Subcutaneous abdominal adipose tissue (tissue), 5 donors: ENCODE measurements around the gene MYO5C.
"Not testable (repeated sequence)": the region's sequence is repeated elsewhere in the genome, so short reads cannot be mapped to it uniquely, and the experiment has no call there.

Experiments used
- H3K27ac ChIP-seq: one replicate; pipeline ENCODE4 v1.7.0; 2013; ENCODE audit warnings: low read depth, mild to moderate bottlenecking, inconsistent platforms, low read length, moderate library complexity
- H3K27me3 ChIP-seq, 5 donors: one replicate each; pipeline ENCODE4 v1.7.0; 2013; ENCODE audit warnings: low read length in 5 of 5, inconsistent platforms in 1 of 5; ENCODE audit not compliant: control insufficient read depth in 5 of 5, insufficient read depth in 4 of 5
- H3K36me3 ChIP-seq, 5 donors: one replicate each; pipeline ENCODE4 v1.7.0; 2013; ENCODE audit warnings: low read length in 5 of 5; ENCODE audit not compliant: control insufficient read depth in 5 of 5, insufficient read depth in 5 of 5
- H3K4me1 ChIP-seq, 5 donors: one replicate each; pipeline ENCODE4 v1.7.0; 2013; ENCODE audit warnings: low read length in 5 of 5, mild to moderate bottlenecking in 3 of 5, moderate library complexity in 1 of 5; ENCODE audit not compliant: control insufficient read depth in 5 of 5, insufficient read depth in 5 of 5
- H3K4me3 ChIP-seq, 5 donors: one replicate each; pipeline ENCODE4 v1.7.0; 2013; ENCODE audit warnings: low read length in 5 of 5, low read depth in 1 of 5
- H3K9ac ChIP-seq, 5 donors: one replicate each; pipeline ENCODE4 v1.7.0; 2013; ENCODE audit warnings: low read length in 5 of 5, mild to moderate bottlenecking in 4 of 5, moderate library complexity in 3 of 5
- H3K9me3 ChIP-seq, 5 donors: one replicate each; pipeline ENCODE4 v1.7.0; 2013; ENCODE audit warnings: low read length in 5 of 5; ENCODE audit not compliant: control insufficient read depth in 5 of 5
- donor health status: healthy.
- donor health status: healthy.
- donor health status: healthy.
- donor health status: healthy.
- donor health status: healthy.

Gene MYO5C

GRCh38 chr15:52171386-52171785 lies 124.2 kb downstream of the MYO5C start:
- H3K27ac ChIP-seq, result no peak overlapping the region

GRCh38 chr15:52170199-52170598 lies 125.4 kb downstream of the MYO5C start:
- H3K27ac ChIP-seq, H3K9ac ChIP-seq, H3K36me3 ChIP-seq, H3K4me1 ChIP-seq, H3K27me3 ChIP-seq, H3K4me3 ChIP-seq, H3K9me3 ChIP-seq: not testable (repeated sequence)

More at GRCh38 chr15:52171386-52171785, 124.2 kb downstream of the MYO5C start:
- H3K4me1 ChIP-seq, result no peaks in the 10 kb centered on the region
- H3K27me3 ChIP-seq, result no peaks in the 10 kb centered on the region
- no peaks in the 10 kb centered on the region for H3K36me3 ChIP-seq
- no peaks in the 10 kb centered on the region for H3K9me3 ChIP-seq
- H3K9ac ChIP-seq, result no peak overlapping the region
- H3K4me3 ChIP-seq, result no peak overlapping the region

GRCh38 chr15:52165494-52166131 lies 130.0 kb downstream of the MYO5C start:
- not testable (repeated sequence) for H3K9me3 ChIP-seq, H3K27me3 ChIP-seq, H3K9ac ChIP-seq, H3K4me3 ChIP-seq, H3K27ac ChIP-seq, H3K4me1 ChIP-seq
- H3K36me3 ChIP-seq, result peaks cover 0 to 11% (median 3%) of the 10 kb centered on the region in 5 donors

- H3K27ac ChIP-seq, result no peak overlapping the region
- H3K4me3 ChIP-seq, result no peak overlapping the region
- no peaks in the 10 kb centered on the region for H3K9me3 ChIP-seq
- H3K4me1 ChIP-seq, result no peaks in the 10 kb centered on the region
- no peak overlapping the region for H3K9ac ChIP-seq
- H3K27me3 ChIP-seq, result no peaks in the 10 kb centered on the region
- H3K36me3 ChIP-seq, result peaks cover 0 to 12% (median 3%) of the 10 kb centered on the region in 5 donors
Measured at GRCh38 chr15:52164631-52165265, 130.9 kb downstream of the MYO5C start.

GRCh38 chr15:52163321-52164190 lies 132.0 kb downstream of the MYO5C start:
- Histone ChIP-seq H3K27me3 (no peaks in the 10 kb centered on the region), H3K9ac (no peak overlapping the region), H3K27ac (no peak overlapping the region), H3K9me3 (no peaks in the 10 kb centered on the region), H3K4me1 (no peaks in the 10 kb centered on the region), H3K4me3 (no peak overlapping the region), H3K36me3 (peaks cover 0 to 12% (median 5%) of the 10 kb centered on the region in 5 donors)

GRCh38 chr15:52162876-52163275 lies 132.7 kb downstream of the MYO5C start:
- Histone ChIP-seq H3K9me3 (no peaks in the 10 kb centered on the region), H3K36me3 (peaks cover 0 to 12% (median 5%) of the 10 kb centered on the region in 5 donors), H3K9ac (no peak overlapping the region)

GRCh38 chr15:52162260-52162659 lies 133.3 kb downstream of the MYO5C start:
- no peaks in the 10 kb centered on the region for H3K27me3 ChIP-seq
- no peaks in the 10 kb centered on the region for H3K4me1 ChIP-seq
- H3K27ac ChIP-seq, result no peak overlapping the region
- H3K9me3 ChIP-seq, result no peaks in the 10 kb centered on the region
- no peak overlapping the region for H3K4me3 ChIP-seq
- H3K9ac ChIP-seq, result no peak overlapping the region
- H3K36me3 ChIP-seq, result peaks cover 0 to 12% (median 5%) of the 10 kb centered on the region in 5 donors

More at GRCh38 chr15:52162876-52163275, 132.7 kb downstream of the MYO5C start:
- H3K27ac ChIP-seq, result no peak overlapping the region
- no peaks in the 10 kb centered on the region for H3K4me1 ChIP-seq
- no peaks in the 10 kb centered on the region for H3K27me3 ChIP-seq
- no peak overlapping the region for H3K4me3 ChIP-seq

- no peaks in the 10 kb centered on the region for H3K9me3 ChIP-seq
Measured at GRCh38 chr15:52161406-52161966, 134.1 kb downstream of the MYO5C start.

GRCh38 chr15:52159645-52160044 lies 136.0 kb downstream of the MYO5C start:
- H3K9ac ChIP-seq, result no peak overlapping the region

More at GRCh38 chr15:52161406-52161966, 134.1 kb downstream of the MYO5C start:
- H3K36me3 ChIP-seq, result peaks cover 0 to 12% (median 5%) of the 10 kb centered on the region in 5 donors
- no peak overlapping the region for H3K27ac ChIP-seq
- H3K4me1 ChIP-seq, result no peaks in the 10 kb centered on the region
- H3K4me3 ChIP-seq, result no peak overlapping the region
- H3K9ac ChIP-seq, result no peak overlapping the region
- no peaks in the 10 kb centered on the region for H3K27me3 ChIP-seq

More at GRCh38 chr15:52159645-52160044, 136.0 kb downstream of the MYO5C start:
- no peak overlapping the region for H3K27ac ChIP-seq
- no peaks in the 10 kb centered on the region for H3K9me3 ChIP-seq
- H3K27me3 ChIP-seq, result no peaks in the 10 kb centered on the region
- H3K36me3 ChIP-seq, result peaks cover 0 to 12% (median 5%) of the 10 kb centered on the region in 5 donors
- H3K4me3 ChIP-seq, result no peak overlapping the region
- H3K4me1 ChIP-seq, result no peaks in the 10 kb centered on the region
